Glutamatergic neuron (in vitro differentiated cells): ENCODE results near the gene WWTR1. TPM values are rescaled to one million over a fixed set of nuclear protein-coding genes. Genes with fewer than 3 reads are reported as not detected.

Source experiments
- DNase-seq: peaks from one replicate; pipeline ENCODE4 v3.0.0; 2022
- H3K27ac Mint-ChIP-seq: one replicate; pipeline ENCODE4 v1.8.0; 2020; ENCODE audit warnings: mild to moderate bottlenecking, mixed read lengths, inconsistent platforms; ENCODE audit not compliant: unreplicated experiment
- H3K27me3 Mint-ChIP-seq: one replicate; pipeline ENCODE4 v1.8.0; 2020; ENCODE audit warnings: mild to moderate bottlenecking, moderate library complexity, mixed read lengths, inconsistent platforms; ENCODE audit not compliant: unreplicated experiment
- H3K36me3 Mint-ChIP-seq: one replicate; pipeline ENCODE4 v1.8.0; 2020; ENCODE audit warnings: mild to moderate bottlenecking, mixed read lengths, inconsistent platforms; ENCODE audit not compliant: unreplicated experiment
- H3K4me1 Mint-ChIP-seq: one replicate; pipeline ENCODE4 v1.8.0; 2020; ENCODE audit warnings: mild to moderate bottlenecking, low read depth, mixed read lengths, inconsistent platforms; ENCODE audit not compliant: unreplicated experiment
- H3K4me3 Mint-ChIP-seq: one replicate; pipeline ENCODE4 v1.8.0; 2020; ENCODE audit warnings: mild to moderate bottlenecking, mixed read lengths, inconsistent platforms; ENCODE audit not compliant: unreplicated experiment
- H3K9me3 Mint-ChIP-seq: one replicate; pipeline ENCODE4 v1.8.0; 2020; ENCODE audit warnings: mild to moderate bottlenecking, moderate library complexity, mixed read lengths, inconsistent platforms; ENCODE audit not compliant: unreplicated experiment
- CTCF ChIP-seq: fragments of 200-600 bp; sonication (generic); IDR thresholded peaks from one replicate; pipeline ENCODE4 v1.5.0; 2021; ENCODE audit not compliant: partially characterized antibody, unreplicated experiment
- total RNA-seq: library from RNA; stranded (reverse); fragmentation: NEBNext Ultra II Directional; extraction: Animal tissue kit (Norgen Biotek cat#: 25700); gene quantifications from one replicate; pipeline ENCODE4 v1.2.1, GENCODE V29; 2021; ENCODE audit not compliant: unreplicated experiment

Gene WWTR1
- total RNA-seq, 1 donor from 2014 or later: 2.3 TPM

- Mint-ChIP-seq H3K36me3 (no peaks in the 10 kb centered on the region), H3K9me3 (no peaks in the 10 kb centered on the region), H3K27me3 (no peaks in the 10 kb centered on the region), H3K27ac (no peak overlapping the region), H3K4me1 (peaks cover 4% of the 10 kb centered on the region), H3K4me3 (no peak overlapping the region)
- DNase-seq: no peak
- TF ChIP-seq CTCF: no peak
These were observed 58.6 kb downstream of the WWTR1 start for GRCh38 chr3:149599236-149599635.

GRCh38 chr3:149596134-149596770, 61.6 kb downstream of the WWTR1 start:
- DNase-seq: no peak
- TF ChIP-seq CTCF: no peak
- H3K4me3 Mint-ChIP-seq: no peak overlapping the region
- no peaks in the 10 kb centered on the region for H3K27me3 Mint-ChIP-seq
- H3K27ac Mint-ChIP-seq: no peak overlapping the region
- H3K9me3 Mint-ChIP-seq: no peaks in the 10 kb centered on the region
- no peaks in the 10 kb centered on the region for H3K36me3 Mint-ChIP-seq
- H3K4me1 Mint-ChIP-seq: peaks cover 10% of the 10 kb centered on the region

GRCh38 chr3:149593418-149594160, 64.2 kb downstream of the WWTR1 start:
- Mint-ChIP-seq H3K27ac (no peak overlapping the region), H3K27me3 (no peaks in the 10 kb centered on the region), H3K36me3 (no peaks in the 10 kb centered on the region), H3K4me3 (no peak overlapping the region), H3K4me1 (peaks cover 15% of the 10 kb centered on the region), H3K9me3 (no peaks in the 10 kb centered on the region)
- TF ChIP-seq CTCF: no peak
- no peak for DNase-seq

- H3K4me1 Mint-ChIP-seq: peaks cover 15% of the 10 kb centered on the region
- no peak for DNase-seq
- no peak overlapping the region for H3K4me3 Mint-ChIP-seq
- no peaks in the 10 kb centered on the region for H3K27me3 Mint-ChIP-seq
- H3K36me3 Mint-ChIP-seq: no peaks in the 10 kb centered on the region
- H3K27ac Mint-ChIP-seq: no peak overlapping the region
- H3K9me3 Mint-ChIP-seq: no peaks in the 10 kb centered on the region
- TF ChIP-seq CTCF: no peak
These were observed 65.0 kb downstream of the WWTR1 start for GRCh38 chr3:149592758-149593240.

GRCh38 chr3:149590691-149591441, 67.0 kb downstream of the WWTR1 start:
- no peaks in the 10 kb centered on the region for H3K9me3 Mint-ChIP-seq
- H3K27me3 Mint-ChIP-seq: no peaks in the 10 kb centered on the region
- peaks cover 15% of the 10 kb centered on the region for H3K4me1 Mint-ChIP-seq
- no peak for DNase-seq
- H3K27ac Mint-ChIP-seq: no peak overlapping the region
- H3K36me3 Mint-ChIP-seq: no peaks in the 10 kb centered on the region
- no peak overlapping the region for H3K4me3 Mint-ChIP-seq
- no peak for TF ChIP-seq CTCF
